Activated T-cell treated with anti-CD3 and anti-CD28 coated beads for 4 hours (primary cell): ENCODE data around the gene RNF214.
"Not testable (repeated sequence)": the region's sequence is repeated elsewhere in the genome, so short reads cannot be mapped to it uniquely, and the experiment has no call there.

ENCODE experiments used
- DNase-seq: peaks from one replicate; pipeline ENCODE4 v3.0.0-alpha.2; 2020

The RNF214 gene

GRCh38 chr11:117232911-117233409 is 489 bp downstream of the RNF214 start:
- DNase-seq = no peak

DNA sequence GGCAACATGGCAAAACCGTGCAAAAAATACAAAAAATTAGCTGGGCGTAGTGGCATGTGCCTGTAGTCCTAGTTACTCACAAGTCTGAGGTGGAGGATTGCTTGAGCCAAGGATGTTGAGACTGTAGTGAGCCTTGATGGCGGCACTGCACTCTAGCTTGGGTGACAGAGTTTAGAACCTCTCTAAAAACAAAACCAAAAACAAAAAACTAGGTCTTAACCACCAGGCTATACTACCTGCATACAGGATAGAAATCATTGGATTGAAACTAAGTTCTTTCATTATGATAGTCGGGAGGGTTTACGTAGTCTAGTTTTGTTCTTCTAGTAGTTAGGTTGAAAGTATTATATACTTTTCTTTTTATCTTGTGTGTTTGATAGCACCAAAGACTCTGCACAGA is 5.8 kb downstream of the RNF214 start:
- DNase-seq = no peak

- no peak for DNase-seq
Observed at GRCh38 chr11:117239295-117239694, 6.8 kb downstream of the RNF214 start.

DNA sequence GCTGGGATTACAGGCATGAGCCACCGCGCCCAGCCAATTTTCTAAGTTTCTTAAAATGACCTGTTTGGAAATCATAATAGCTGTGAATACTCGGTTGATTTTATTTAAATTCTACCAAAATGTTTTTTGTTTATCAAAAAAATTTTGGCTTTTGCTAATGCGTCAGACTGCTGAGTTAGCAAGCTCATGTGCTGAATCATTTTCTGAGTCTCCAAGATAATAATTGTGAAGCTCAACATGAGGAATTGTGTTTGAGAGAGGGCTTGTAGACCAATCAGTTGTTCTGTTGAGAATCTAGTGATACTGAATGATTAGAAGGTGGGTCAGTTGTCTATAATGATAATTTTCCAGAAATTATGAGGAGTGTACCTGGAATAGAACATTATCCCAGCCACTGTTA is 15.9 kb downstream of the RNF214 start:
- DNase-seq = no peak

DNA sequence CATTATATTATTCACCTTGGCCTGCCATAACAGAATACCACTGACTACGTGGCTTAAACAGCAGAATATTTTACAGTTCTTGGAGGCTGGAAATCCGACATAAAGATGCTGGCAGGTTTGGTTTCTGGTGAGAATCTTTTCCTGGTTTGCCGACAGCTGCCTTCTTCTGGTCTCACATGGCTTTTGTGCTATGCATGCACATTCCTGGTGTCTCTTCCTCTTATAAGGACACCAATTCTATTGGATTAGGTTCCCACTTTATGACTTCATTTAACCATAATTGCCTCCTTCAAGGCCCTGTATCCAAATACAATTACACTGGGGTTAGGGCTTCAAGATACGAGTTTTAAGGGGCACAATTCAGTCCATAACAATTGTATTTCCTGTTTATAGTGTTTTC is 17.1 kb downstream of the RNF214 start:
- DNase-seq = no peak

DNA sequence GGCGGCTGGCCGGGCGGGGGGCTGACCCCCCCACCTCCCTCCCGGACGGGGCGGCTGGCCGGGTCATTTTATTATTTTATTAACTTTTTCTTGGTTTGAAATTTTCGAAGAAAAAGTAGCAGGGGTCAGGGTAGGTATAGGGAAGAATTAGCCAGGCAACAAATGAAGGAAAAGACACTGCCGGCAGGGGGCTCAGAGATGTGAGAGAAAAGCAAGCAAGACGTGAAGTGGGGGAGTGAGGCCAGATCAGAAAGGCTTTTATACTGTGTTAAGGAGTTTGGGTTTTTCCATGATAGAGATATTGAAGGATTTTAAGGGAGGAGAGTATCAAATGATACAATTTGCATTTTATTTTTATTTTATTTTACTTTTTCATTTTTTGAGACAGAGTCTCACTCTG is 19.0 kb downstream of the RNF214 start:
- no peak for DNase-seq

GRCh38 chr11:117255966-117256365 is 23.5 kb downstream of the RNF214 start:
- DNase-seq = no peak

DNA sequence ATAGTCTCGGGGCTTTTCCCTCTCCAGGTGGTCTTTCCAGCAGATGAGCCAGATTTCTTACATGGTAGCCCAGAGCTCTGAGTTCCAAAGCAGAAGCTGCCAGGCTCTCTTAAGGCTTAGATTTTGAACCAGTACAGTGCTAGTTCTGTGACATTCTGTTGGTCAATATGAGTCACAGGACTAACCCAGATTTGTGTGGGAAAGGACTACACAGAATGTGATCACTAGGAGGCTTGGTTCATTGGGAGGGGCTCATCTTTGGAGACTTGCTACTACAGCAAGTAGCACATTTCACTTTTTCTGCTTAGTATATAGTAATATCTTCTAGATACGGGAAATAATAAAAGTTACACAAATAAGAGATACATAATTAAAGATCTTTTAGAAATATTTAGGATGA is 24.1 kb downstream of the RNF214 start:
- DNase-seq = no peak

- DNase-seq = no peak
Observed at GRCh38 chr11:117258576-117258975, 26.1 kb downstream of the RNF214 start.

GRCh38 chr11:117259417-117259816 is 26.9 kb downstream of the RNF214 start:
- DNase-seq = no peak

DNA sequence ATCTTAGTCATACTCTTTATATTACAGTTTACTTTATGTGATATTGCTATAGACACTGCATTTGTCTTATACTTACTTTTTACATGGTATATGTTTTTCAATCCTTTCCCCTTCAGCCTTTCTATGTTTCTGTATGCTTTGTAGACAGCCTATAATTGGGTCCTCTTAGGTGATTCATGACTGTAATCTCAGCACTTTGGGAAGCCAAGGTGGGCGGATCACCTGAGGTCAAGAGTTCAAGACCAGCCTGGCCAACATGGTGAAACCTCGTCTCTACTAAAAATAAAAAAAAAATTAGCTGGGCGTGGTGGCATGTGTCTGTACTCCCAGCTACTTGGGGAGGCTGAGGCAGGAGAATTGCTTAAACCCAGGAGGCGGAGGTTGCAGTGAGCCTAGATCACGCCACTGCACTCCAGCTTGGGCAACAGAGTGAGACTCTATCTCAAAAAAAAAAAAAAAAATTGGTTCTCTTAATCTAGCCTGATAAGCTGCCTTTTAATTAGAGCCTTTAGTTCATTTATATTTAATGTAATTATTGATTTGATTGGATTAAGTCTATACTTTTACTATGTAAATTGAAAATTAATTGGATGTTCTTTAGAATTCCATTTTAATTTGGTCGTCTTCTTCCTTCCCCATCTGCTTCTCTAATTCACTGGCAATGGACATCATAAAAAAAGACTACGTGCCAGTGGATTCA is 32.3 kb downstream of the RNF214 start:
- DNase-seq = not testable (repeated sequence)

DNA sequence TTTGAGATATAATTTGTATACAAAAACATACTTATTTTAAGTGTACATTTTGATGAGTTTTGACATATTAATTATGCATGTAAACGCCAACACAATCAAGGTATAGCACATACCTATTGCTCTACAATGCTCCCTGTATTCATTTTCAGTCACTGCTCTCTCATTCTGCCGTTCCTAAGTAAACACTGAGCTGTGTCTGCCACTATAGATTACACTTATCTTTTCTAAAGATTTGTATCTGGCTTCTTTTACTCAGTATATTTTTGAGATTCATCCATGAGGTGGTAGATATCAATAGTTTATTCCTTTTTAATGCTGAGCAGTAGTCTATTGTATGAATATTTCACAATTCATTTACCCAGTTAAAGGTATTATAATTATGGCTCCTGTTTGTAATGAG is 33.3 kb downstream of the RNF214 start:
- DNase-seq = no peak

GRCh38 chr11:117269856-117270255 is 37.4 kb downstream of the RNF214 start:
- DNase-seq = no peak

DNA sequence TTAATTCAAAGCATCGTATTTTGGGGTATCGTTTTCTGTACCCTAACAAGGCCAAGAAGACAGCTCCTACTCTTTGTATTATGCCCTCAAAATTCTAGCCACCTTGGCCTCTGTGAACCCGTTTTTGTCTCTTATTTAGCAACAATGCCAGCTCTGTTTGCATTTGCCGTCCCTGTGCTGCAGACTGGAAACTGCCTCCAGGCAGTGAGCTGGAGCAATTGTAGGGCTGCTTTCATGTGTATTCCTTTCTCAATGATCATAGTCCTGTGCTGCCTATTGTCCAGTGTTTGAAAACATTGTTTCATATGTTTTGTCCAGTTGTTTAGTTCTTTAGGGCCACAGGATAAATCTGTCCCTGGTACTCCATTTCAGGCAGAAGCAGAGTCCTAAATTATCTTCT is 38.7 kb downstream of the RNF214 start:
- DNase-seq = no peak

GRCh38 chr11:117272175-117272574 is 39.7 kb downstream of the RNF214 start:
- DNase-seq = not testable (repeated sequence)

- DNase-seq = no peak
Observed at GRCh38 chr11:117273550-117274289, 41.2 kb downstream of the RNF214 start.

DNA sequence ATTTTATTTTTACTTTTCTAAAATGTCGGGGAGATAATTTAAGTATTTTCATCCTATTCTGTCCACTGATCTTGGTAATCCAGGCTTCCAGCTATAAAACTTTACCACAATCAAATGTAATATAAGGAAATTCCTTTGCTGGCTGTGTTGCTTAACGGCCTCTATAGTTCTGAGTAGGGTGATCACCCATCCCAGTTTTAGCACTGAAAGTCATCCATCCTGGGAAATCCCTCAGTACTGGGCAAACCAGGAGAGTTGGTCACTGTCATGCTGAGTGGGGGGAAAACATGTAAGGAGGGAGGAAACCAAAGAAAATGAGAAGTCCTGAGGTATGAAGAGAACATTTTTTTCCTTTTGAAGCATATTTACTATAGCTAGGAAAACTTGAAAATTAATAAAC is 45.9 kb downstream of the RNF214 start:
- no peak for DNase-seq

GRCh38 chr11:117279711-117280376 is 47.4 kb downstream of the RNF214 start:
- DNase-seq = no peak

- no peak for DNase-seq
Observed at GRCh38 chr11:117281159-117281558, 48.7 kb downstream of the RNF214 start.

- DNase-seq = no peak
Observed at GRCh38 chr11:117281869-117282268, 49.4 kb downstream of the RNF214 start.

DNA sequence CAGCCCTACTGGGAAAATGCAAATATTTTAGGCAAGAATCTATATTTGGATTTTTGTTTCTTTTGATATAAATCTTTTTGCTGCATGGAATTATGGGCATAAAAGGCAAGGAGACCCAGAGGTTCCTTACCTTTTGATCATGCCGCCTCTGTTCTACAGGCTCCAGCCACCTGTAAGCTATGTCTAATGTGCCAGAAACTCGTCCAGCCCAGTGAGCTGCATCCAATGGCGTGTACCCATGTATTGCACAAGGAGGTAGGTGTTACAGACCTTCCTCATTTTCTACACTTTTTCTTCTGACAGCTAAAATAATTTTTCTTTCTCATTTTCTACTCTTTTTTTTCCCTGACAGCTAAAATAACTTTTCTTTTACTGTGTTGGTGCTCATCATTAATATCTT is 50.5 kb downstream of the RNF214 start:
- no peak for DNase-seq

DNA sequence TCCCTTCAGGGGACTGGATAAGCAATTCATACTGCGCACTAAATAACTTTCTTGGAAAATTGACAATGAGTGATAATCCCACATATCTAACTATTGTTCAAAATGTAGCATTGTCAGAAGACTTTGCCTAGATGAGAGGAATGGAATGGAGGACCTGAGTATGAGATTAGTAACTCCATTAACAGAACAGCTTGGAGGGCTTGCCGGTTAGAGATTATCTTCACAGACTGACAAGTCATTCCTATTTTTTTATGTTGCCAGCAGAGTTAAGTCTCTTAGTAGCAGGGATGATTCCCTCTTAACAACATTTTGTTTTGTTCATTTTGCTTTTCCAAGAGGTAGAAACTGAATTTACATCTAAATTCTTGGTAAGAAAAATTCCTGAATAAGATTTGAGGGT is 51.6 kb downstream of the RNF214 start:
- DNase-seq = no peak

- no peak for DNase-seq
Observed at GRCh38 chr11:117286588-117286987, 54.1 kb downstream of the RNF214 start.

DNA sequence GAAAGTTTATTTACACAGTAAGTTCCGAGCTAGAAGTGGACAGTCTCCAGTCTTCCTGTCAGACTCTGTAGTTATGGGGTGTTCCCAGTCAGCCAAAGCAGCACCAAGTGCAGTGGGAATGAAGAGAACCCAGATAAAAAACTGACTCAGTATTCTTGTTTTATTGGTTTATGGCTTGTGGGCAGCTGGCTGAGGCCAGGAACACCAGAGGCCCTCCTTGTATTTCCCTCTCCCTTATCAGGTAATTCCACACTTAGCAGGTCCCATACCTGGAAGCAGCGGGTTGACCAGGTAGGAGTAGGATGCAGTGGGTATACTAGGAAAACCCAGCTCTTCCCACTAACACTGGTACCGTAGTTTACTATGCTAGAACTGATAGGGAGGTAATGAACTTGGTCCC is 55.2 kb downstream of the RNF214 start:
- no peak for DNase-seq
